Neuronal stem cell (in vitro differentiated cells): ENCODE measurements around the gene STX1A. TPM values are rescaled to one million over a fixed set of nuclear protein-coding genes. Genes with fewer than 3 reads are reported as not detected.

Source experiments
- DNase-seq: peaks from one replicate; pipeline ENCODE4 v3.0.0-alpha.2; 2013; ENCODE audit warnings: low spot score
- H2AFZ ChIP-seq: one replicate; pipeline ENCODE4 v1.6.1; 2013; ENCODE audit warnings: mild to moderate bottlenecking, low read length, inconsistent platforms
- H2AK5ac ChIP-seq: 2 replicates; pipeline ENCODE4 v1.6.1; 2013; ENCODE audit warnings: low read depth, mild to moderate bottlenecking, inconsistent platforms, low read length, moderate library complexity, mixed read lengths
- H2BK120ac ChIP-seq: 2 replicates; pipeline ENCODE4 v1.6.1; 2013; ENCODE audit warnings: low read depth, mild to moderate bottlenecking, inconsistent platforms, low read length, moderate library complexity, mixed read lengths
- H2BK12ac ChIP-seq: one replicate; pipeline ENCODE4 v1.6.1; 2013; ENCODE audit warnings: low read length, inconsistent platforms
- H2BK15ac ChIP-seq: 2 replicates; pipeline ENCODE4 v1.6.1; 2013; ENCODE audit warnings: mild to moderate bottlenecking, low read length, inconsistent platforms, mixed read lengths
- H2BK5ac ChIP-seq: one replicate; pipeline ENCODE4 v1.6.1; 2013; ENCODE audit warnings: inconsistent platforms, mild to moderate bottlenecking, low read length, moderate library complexity
- H3K14ac ChIP-seq: one replicate; pipeline ENCODE4 v1.6.1; 2013; ENCODE audit warnings: low read length, inconsistent platforms
- H3K18ac ChIP-seq: 2 replicates; pipeline ENCODE4 v1.6.1; 2013; ENCODE audit warnings: low read length, inconsistent platforms
- H3K23ac ChIP-seq: 2 replicates; pipeline ENCODE4 v1.6.1; 2013; ENCODE audit warnings: low read depth, mild to moderate bottlenecking, mixed read lengths, low read length, inconsistent platforms; ENCODE audit not compliant: poor library complexity
- H3K27ac ChIP-seq: replicated peaks from 3 replicates; pipeline ENCODE4 v1.5.1; 2013; ENCODE audit warnings: low read length, inconsistent platforms
- H3K27me3 ChIP-seq, 3 experiments: 2 replicates each; pipeline ENCODE4 v1.6.1; 2013; ENCODE audit warnings: low read length in 3 of 3, mild to moderate bottlenecking in 2 of 3, inconsistent platforms in 1 of 3, low read depth in 1 of 3, mixed read lengths in 1 of 3, moderate library complexity in 1 of 3; ENCODE audit not compliant: control insufficient read depth in 3 of 3, insufficient read depth in 3 of 3
- H3K36me3 ChIP-seq, 2 donors: replicated peaks in 1 of 2; 2 replicates each; pipeline ENCODE4 v1.6.1; 2013; ENCODE audit warnings: low read length in 2 of 2; ENCODE audit not compliant: control insufficient read depth in 2 of 2, insufficient read depth in 2 of 2
- H3K4ac ChIP-seq: 2 replicates; pipeline ENCODE4 v1.6.1; 2013; ENCODE audit warnings: inconsistent platforms, mild to moderate bottlenecking, low read length, moderate library complexity
- H3K4me1 ChIP-seq, 2 donors: 1 replicate in 1 of 2; 2 replicates in 1 of 2; pipeline ENCODE4 v1.6.1; 2013; ENCODE audit warnings: low read length in 2 of 2, low read depth in 1 of 2; ENCODE audit not compliant: control insufficient read depth in 2 of 2, insufficient read depth in 1 of 2
- H3K4me2 ChIP-seq: one replicate; pipeline ENCODE4 v1.6.1; 2013; ENCODE audit warnings: mild to moderate bottlenecking, low read length, inconsistent platforms; ENCODE audit not compliant: insufficient read depth, poor library complexity, severe bottlenecking
- H3K4me3 ChIP-seq, 2 donors: 2 replicates each; pipeline ENCODE4 v1.5.1; 2013; ENCODE audit warnings: low read length in 2 of 2, mild to moderate bottlenecking in 2 of 2, inconsistent platforms in 1 of 2, moderate library complexity in 1 of 2
- H3K79me1 ChIP-seq: one replicate; pipeline ENCODE4 v1.6.1; 2013; ENCODE audit warnings: low read depth, mild to moderate bottlenecking, inconsistent platforms, low read length, moderate library complexity
- H3K9ac ChIP-seq: one replicate; pipeline ENCODE4 v1.6.1; 2013; ENCODE audit warnings: mild to moderate bottlenecking, low read depth, low read length, inconsistent platforms; ENCODE audit not compliant: poor library complexity
- H3K9me3 ChIP-seq, 2 donors: replicated peaks in 1 of 2; 2 replicates each; pipeline versions ENCODE3 to v1.6.1; 2013; ENCODE audit warnings: low read length in 2 of 2, mild to moderate bottlenecking in 2 of 2, inconsistent platforms in 1 of 2, low read depth in 1 of 2, mixed read lengths in 1 of 2, moderate library complexity in 1 of 2; ENCODE audit not compliant: control insufficient read depth in 2 of 2, insufficient read depth in 1 of 2
- H4K8ac ChIP-seq: one replicate; pipeline ENCODE4 v1.6.1; 2013; ENCODE audit warnings: low read depth, mild to moderate bottlenecking, inconsistent platforms, low read length, moderate library complexity
- H4K91ac ChIP-seq: one replicate; pipeline ENCODE4 v1.6.1; 2013; ENCODE audit warnings: low read length, low read depth, mild to moderate bottlenecking, inconsistent platforms; ENCODE audit not compliant: poor library complexity
- WGBS, 2 donors: extraction: QIAGEN DNeasy Blood & Tissue Kit; methylation state at CpG; one replicate each; pipeline ENCODE4 v1.1.7; 2013; ENCODE audit warnings: missing lambda C conversion rate in 2 of 2, mixed read lengths in 1 of 2; ENCODE audit not compliant: insufficient read length in 2 of 2, insufficient replicate concordance in 1 of 2; ENCODE audit errors: extremely low coverage in 2 of 2; 5-methylcytosine and 5-hydroxymethylcytosine counted together
- polyA plus RNA-seq, 2 experiments: library from polyadenylated mRNA; stranded (reverse); fragments of 200-250 nt; gene quantifications; one replicate each; pipeline ENCODE4 v1.2.3, GENCODE V29; 2013

The STX1A gene
- polyA plus RNA-seq (2013, experiment 1 of 2) = 20.3 TPM
- 17.6 TPM for polyA plus RNA-seq (2013, experiment 2 of 2)

GRCh38 chr7:73718905-73719805 is at the start of gene STX1A:
Gene STX1A (minus strand): TSS chr7:73719669. CDS start chr7:73719631, 38 bp downstream.
- Histone ChIP-seq H3K4me3 (peak within 1 kb of the TSS; percentile 60 to 99), H3K79me1 (peaks cover 10% of the 10 kb centered on the region), H3K4ac (no peak within 1 kb of the TSS), H3K23ac (peak within 1 kb of the TSS; percentile 43), H3K9me3 (no peaks in the 10 kb centered on the region), H3K18ac (peak within 1 kb of the TSS; percentile 93), H3K4me2 (peak within 1 kb of the TSS; percentile 86), H2AK5ac (peak within 1 kb of the TSS; percentile 90), H3K36me3 (no peaks in the 10 kb centered on the region), H3K9ac (peak within 1 kb of the TSS; percentile 90), H2BK5ac (peak within 1 kb of the TSS; percentile 39), H3K4me1 (peaks cover 3 to 4% of the 10 kb centered on the region in 2 donors), H2BK12ac (peak within 1 kb of the TSS; percentile 73), H2BK15ac (no peak within 1 kb of the TSS), H2BK120ac (no peak within 1 kb of the TSS), H2AFZ (peak within 1 kb of the TSS; percentile 99), H3K14ac (peak within 1 kb of the TSS; percentile 71), H4K91ac (no peak within 1 kb of the TSS), H4K8ac (no peak within 1 kb of the TSS), H3K27me3 (peaks cover 0 to 27% (median 8%) of the 10 kb centered on the region in 3 experiments), H3K27ac (no peak within 1 kb of the TSS)
- no peak for DNase-seq
- no CpG with 5 or more reads among the region's 96 CpGs for WGBS, 2 donors

GRCh38 chr7:73768641-73769480 is 49.4 kb upstream of the STX1A start:
- no peak overlapping the region for H3K4me2 ChIP-seq
- no peak overlapping the region for H2BK12ac ChIP-seq
- H3K9me3 ChIP-seq = peaks cover 0 to 3% of the 10 kb centered on the region in 2 donors
- WGBS, 2 donors = no CpG with 5 or more reads among the region's 53 CpGs
- no peak overlapping the region for H3K9ac ChIP-seq
- no peak overlapping the region for H4K91ac ChIP-seq
- peak overlapping the region; percentile 96 for H2BK15ac ChIP-seq
- no peak for DNase-seq
- H3K4ac ChIP-seq = peak overlapping the region; percentile 76
- H3K27ac ChIP-seq = no peak overlapping the region
- peak overlapping the region; percentile 39 for H2BK5ac ChIP-seq
- peak overlapping the region; percentile 99 for H3K23ac ChIP-seq
- H3K4me1 ChIP-seq = peaks cover 0 to 9% of the 10 kb centered on the region in 2 donors
- peak overlapping the region; percentile 85 for H2AFZ ChIP-seq
- peak overlapping the region; percentile 99 for H2AK5ac ChIP-seq
- H3K18ac ChIP-seq = peak overlapping the region; percentile 99
- H3K36me3 ChIP-seq = no peaks in the 10 kb centered on the region
- peak overlapping the region; percentile 89 for H3K14ac ChIP-seq
- H3K27me3 ChIP-seq = peaks cover 0 to 45% (median 15%) of the 10 kb centered on the region in 3 experiments
- H3K79me1 ChIP-seq = no peaks in the 10 kb centered on the region
- H3K4me3 ChIP-seq = no peak overlapping the region
- peak overlapping the region; percentile 52 for H4K8ac ChIP-seq
- peak overlapping the region; percentile 41 for H2BK120ac ChIP-seq

GRCh38 chr7:73766556-73767229 is 47.2 kb upstream of the STX1A start:
- no peak overlapping the region for H2BK15ac ChIP-seq
- H3K27ac ChIP-seq = no peak overlapping the region
- peaks cover 0 to 41% (median 15%) of the 10 kb centered on the region in 3 experiments for H3K27me3 ChIP-seq
- H4K8ac ChIP-seq = no peak overlapping the region
- H3K79me1 ChIP-seq = no peaks in the 10 kb centered on the region
- peaks cover 0 to 12% of the 10 kb centered on the region in 2 donors for H3K4me1 ChIP-seq
- H3K36me3 ChIP-seq = no peaks in the 10 kb centered on the region
- H3K4ac ChIP-seq = no peak overlapping the region
- no CpG with 5 or more reads among the region's 17 CpGs for WGBS, 2 donors
- no peak overlapping the region for H3K18ac ChIP-seq
- DNase-seq = no peak
- H3K9me3 ChIP-seq = peaks cover 0 to 3% of the 10 kb centered on the region in 2 donors
- H2BK120ac ChIP-seq = no peak overlapping the region
- no peak overlapping the region for H4K91ac ChIP-seq
- no peak overlapping the region for H2AK5ac ChIP-seq
- H3K14ac ChIP-seq = no peak overlapping the region
- H3K4me3 ChIP-seq = no peak overlapping the region
- H2BK5ac ChIP-seq = no peak overlapping the region
- no peak overlapping the region for H2AFZ ChIP-seq
- no peak overlapping the region for H3K9ac ChIP-seq
- H3K4me2 ChIP-seq = no peak overlapping the region
- no peak overlapping the region for H2BK12ac ChIP-seq
- H3K23ac ChIP-seq = no peak overlapping the region
